Fibroblast of upper back skin (primary cell): ENCODE results near the gene ZSCAN9.

ENCODE experiments used
- DNase-seq: peaks from one replicate; pipeline ENCODE4 v3.0.0-alpha.2; 2013

The ZSCAN9 gene

GRCh38 chr6:28224131-28225055 is 682 bp upstream of the ZSCAN9 start:
- DNase-seq: no peak

- DNase-seq: no peak
Observed at GRCh38 chr6:28226460-28226859, 1.4 kb downstream of the ZSCAN9 start.

GRCh38 chr6:28232785-28233184 is 7.7 kb downstream of the ZSCAN9 start:
- no peak for DNase-seq

GRCh38 chr6:28235912-28236452 is 10.9 kb downstream of the ZSCAN9 start:
- DNase-seq: no peak

- no peak for DNase-seq
Observed at GRCh38 chr6:28239636-28240035, 14.6 kb downstream of the ZSCAN9 start.

GRCh38 chr6:28240471-28240870 is 15.4 kb downstream of the ZSCAN9 start:
- DNase-seq: no peak

GRCh38 chr6:28243946-28244345 is 18.9 kb downstream of the ZSCAN9 start:
- no peak for DNase-seq

- DNase-seq: no peak
Observed at GRCh38 chr6:28245206-28245941, 20.3 kb downstream of the ZSCAN9 start.

GRCh38 chr6:28248916-28249315 is 23.8 kb downstream of the ZSCAN9 start:
- DNase-seq: no peak

- no peak for DNase-seq
Observed at GRCh38 chr6:28250747-28251146, 25.7 kb downstream of the ZSCAN9 start.

GRCh38 chr6:28251661-28252008 is 26.6 kb downstream of the ZSCAN9 start:
- DNase-seq: no peak

GRCh38 chr6:28252009-28252975 is 27.2 kb downstream of the ZSCAN9 start, which contains the start of gene ZKSCAN4:
TSS of gene ZKSCAN4 (minus strand) at chr6:28252269. CDS start at chr6:28251980, 289 bp downstream.
- DNase-seq: peak; percentile 90

- DNase-seq: no peak
Observed at GRCh38 chr6:28254121-28254519, 29.0 kb downstream of the ZSCAN9 start.

- no peak for DNase-seq
Observed at GRCh38 chr6:28257042-28257441, 32.0 kb downstream of the ZSCAN9 start.

GRCh38 chr6:28258877-28259777 is 34.1 kb downstream of the ZSCAN9 start, which contains the start of gene NKAPL:
TSS of gene NKAPL (plus strand) at chr6:28259297. CDS start at chr6:28259372, 75 bp downstream.
- peak; percentile 70 for DNase-seq

GRCh38 chr6:28263922-28264321 is 38.8 kb downstream of the ZSCAN9 start:
- no peak for DNase-seq

GRCh38 chr6:28264834-28265401 is 39.8 kb downstream of the ZSCAN9 start:
- DNase-seq: no peak

GRCh38 chr6:28266563-28266961 is 41.5 kb downstream of the ZSCAN9 start:
- DNase-seq: no peak

- peak; percentile 87 for DNase-seq
Observed at GRCh38 chr6:28266962-28267694, 42.1 kb downstream of the ZSCAN9 start, which contains the start of gene ZSCAN26. TSS of gene ZSCAN26 (plus strand) at chr6:28267143. CDS start at chr6:28271920, 4,777 bp downstream.

GRCh38 chr6:28267695-28268059 is 42.6 kb downstream of the ZSCAN9 start:
- no peak for DNase-seq
